HG03175 (cell line): Measurements from ENCODE around the gene TFDP2.
A peak's percentile ranks its signal among the peaks of the same experiment; 100 is the strongest.
"Not testable (repeated sequence)": the region's sequence is repeated elsewhere in the genome, so short reads cannot be mapped to it uniquely, and the experiment has no call there.

Source experiments
- ATAC-seq: cut with Tn5 transposase; IDR thresholded peaks from one replicate; pipeline ENCODE4 v1.9.1; 2021; ENCODE audit warnings: mild to moderate bottlenecking, moderate library complexity; ENCODE audit not compliant: unreplicated experiment

The TFDP2 gene

DNA sequence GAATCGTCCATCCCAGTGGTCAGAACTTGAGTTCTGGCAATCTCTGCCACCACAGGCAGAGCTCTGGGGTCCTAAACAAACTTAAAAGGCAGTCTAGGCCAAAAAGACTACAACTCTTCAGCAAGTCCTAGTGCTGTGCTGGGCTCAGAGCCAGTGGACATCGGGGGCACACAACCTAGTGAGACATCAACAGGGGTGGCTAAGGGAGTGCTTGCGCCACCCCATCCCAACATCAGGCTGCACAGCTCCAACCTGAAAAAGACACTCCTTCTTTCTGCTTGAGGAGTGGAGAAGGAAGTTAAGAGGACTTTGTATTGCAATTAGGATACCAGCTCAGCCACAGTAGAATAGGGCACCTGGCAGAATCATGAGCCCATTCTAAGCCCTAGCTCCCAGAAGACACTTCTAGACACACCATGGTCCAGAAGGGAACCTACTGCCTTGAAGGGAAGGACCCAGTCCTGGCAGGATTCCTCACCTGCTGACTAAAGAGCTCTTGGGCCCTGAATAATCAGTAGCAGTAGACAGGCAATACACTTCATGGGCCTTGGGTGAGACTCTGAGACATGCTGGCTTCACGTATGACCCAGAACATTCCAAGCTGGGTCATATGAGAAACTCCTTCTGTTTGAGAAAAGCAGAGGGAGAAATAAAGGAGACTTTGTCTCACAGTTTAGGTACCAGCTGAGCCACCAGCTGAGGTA lies 72.0 kb downstream of the TFDP2 start:
- ATAC-seq = no peak

GRCh38 chr3:142075656-142076055 lies 73.7 kb downstream of the TFDP2 start:
- not testable (repeated sequence) for ATAC-seq

- ATAC-seq = no peak
These were observed 76.5 kb downstream of the TFDP2 start for GRCh38 chr3:142072816-142073215.

- ATAC-seq = no peak
These were observed 83.4 kb downstream of the TFDP2 start for GRCh38 chr3:142065932-142066331.

- ATAC-seq = no peak
These were observed 84.0 kb downstream of the TFDP2 start for GRCh38 chr3:142065344-142065743.

DNA sequence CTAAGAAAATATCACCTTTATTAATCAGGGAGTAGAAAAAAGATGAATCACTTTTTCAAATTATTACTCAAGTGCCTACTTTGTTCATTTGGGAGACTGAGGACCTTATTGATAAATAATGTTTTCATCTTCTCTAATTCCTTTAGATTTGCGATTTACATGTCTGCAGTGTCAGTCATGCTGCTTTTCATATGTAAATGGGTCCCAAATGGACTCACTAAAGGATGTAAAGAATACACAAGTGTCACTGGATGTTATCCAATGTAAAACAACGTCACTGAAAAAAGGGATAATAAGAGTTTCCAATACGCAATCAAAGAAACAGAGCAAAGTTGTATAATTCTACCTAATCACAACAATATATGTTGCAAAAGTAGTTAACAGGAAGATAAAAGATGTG lies 84.9 kb downstream of the TFDP2 start:
- ATAC-seq = no peak

- ATAC-seq = no peak
These were observed 92.0 kb downstream of the TFDP2 start for GRCh38 chr3:142057331-142057725.

- ATAC-seq = no peak
These were observed 92.6 kb downstream of the TFDP2 start for GRCh38 chr3:142056656-142057330.

- ATAC-seq = no peak
These were observed 95.5 kb downstream of the TFDP2 start for GRCh38 chr3:142053835-142054234.

DNA sequence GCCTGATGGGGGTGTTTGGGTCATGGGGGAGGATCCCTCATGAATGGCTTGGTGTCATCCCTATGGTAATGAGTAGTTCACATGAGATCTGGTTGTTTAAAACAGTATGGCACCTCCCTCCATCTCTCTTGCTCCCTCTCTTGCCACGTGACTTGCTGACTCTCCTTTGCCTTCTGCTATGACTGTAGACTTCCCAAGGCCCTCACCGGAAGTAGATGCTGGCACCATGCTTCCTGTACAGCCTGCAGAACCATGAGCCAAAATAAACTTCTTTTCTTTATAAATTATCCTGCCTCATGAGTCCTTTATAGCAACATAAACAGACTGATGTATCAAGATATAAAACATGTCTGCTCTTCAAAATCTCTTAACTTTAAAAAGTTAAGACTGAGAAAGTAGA lies 96.1 kb downstream of the TFDP2 start:
- no peak for ATAC-seq

GRCh38 chr3:142051351-142051750 lies 98.0 kb downstream of the TFDP2 start:
- ATAC-seq = no peak

GRCh38 chr3:142047021-142047369 lies 102.3 kb downstream of the TFDP2 start:
- ATAC-seq = no peak

DNA sequence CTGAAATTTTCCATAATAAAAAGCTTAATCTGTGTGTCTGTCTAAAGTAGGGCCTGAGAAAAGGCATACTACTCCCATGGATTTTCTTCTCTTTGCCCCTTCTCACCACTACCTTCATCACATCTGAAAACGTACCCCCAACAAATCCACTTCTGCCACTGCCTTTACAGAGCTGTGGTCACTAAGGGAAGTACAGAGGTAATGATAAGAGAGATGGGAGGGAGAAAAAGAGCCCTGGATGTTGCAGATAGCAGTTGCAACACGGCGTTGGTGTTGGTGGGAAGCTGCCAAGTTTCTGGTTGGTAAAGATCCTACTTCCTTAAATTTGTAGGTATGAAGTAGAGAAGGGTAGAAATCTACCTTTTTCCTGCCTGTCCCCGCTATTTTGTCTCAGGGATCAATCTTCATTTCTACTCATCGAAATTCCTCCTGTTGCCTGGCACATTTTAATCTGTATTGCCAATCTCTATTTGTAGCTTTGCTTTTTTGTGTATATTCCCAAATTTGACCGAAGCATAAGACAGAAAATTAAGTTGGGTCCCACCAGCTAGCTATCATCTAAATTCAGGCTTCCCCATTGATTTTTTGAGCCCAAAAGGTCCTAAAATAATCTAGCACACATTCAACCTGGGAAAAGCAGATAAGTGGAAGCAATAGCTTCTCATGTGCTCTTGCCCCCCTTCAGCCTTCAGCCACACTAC lies 102.9 kb downstream of the TFDP2 start:
- ATAC-seq = no peak

DNA sequence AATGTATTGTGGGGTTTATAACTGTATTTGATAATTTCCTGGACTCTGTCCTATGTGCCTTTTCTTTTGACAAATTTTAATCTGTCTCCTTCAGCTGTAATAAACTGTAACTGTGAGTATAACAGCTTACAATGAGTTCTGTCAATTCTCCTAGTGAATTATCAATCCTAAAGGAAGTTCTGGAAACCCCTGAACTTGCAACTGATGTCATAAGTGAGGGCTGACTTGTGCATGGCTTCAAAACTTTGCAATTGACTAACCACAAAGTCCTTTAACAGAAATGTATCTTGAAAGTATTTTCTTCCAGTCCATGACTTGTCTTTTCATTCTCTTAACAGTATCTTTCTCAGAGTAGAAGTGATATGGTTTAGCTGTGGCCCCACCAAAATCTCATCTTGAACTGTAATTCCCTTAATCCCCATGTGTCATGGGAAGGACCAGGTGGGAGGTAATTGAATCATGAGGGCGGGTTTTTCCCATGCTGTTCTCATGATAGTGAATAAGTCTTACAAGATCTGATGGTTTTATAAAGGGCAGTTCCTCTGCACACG lies 108.3 kb downstream of the TFDP2 start:
- no peak for ATAC-seq

- ATAC-seq = no peak
These were observed 113.9 kb downstream of the TFDP2 start for GRCh38 chr3:142035308-142035922.

DNA sequence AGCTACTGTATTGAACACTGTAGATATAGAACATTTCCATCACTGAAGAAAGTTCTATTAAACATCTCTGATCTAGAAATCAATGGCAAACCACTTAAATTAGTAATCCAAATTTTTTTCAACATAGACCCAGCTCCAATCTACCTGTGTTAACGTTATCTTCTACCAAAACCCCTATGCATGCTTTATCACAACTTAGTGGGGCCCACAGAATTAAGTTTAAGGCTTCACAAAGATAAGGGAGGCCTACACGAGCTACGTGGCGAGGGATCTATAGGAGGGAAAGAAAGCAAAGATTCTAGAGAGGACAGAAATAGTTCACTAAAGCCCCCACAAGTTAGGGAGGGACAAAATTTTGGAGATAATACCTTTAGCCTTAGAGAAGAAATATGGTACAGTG lies 116.1 kb downstream of the TFDP2 start:
- ATAC-seq = no peak

DNA sequence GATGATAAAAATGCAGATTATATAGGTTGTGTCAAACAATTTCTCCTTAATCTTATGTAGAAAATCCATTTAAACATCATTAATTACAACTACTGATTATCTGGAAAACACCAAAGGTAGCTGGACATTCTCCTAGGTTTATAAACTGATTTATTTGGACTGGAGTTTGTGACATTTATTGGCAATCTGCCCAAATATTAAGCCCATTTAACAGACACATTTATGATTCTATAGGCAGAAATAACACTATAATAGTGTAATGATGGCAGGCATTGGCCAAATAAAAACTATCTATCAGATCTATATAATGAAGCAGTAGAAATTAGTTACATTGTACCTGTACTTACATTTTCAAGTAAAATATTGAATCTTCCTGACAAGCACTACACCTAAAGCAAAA lies 117.8 kb downstream of the TFDP2 start:
- no peak for ATAC-seq

- no peak for ATAC-seq
These were observed 119.6 kb downstream of the TFDP2 start for GRCh38 chr3:142029791-142030190.

GRCh38 chr3:142029052-142029642 lies 120.2 kb downstream of the TFDP2 start:
- ATAC-seq = no peak

DNA sequence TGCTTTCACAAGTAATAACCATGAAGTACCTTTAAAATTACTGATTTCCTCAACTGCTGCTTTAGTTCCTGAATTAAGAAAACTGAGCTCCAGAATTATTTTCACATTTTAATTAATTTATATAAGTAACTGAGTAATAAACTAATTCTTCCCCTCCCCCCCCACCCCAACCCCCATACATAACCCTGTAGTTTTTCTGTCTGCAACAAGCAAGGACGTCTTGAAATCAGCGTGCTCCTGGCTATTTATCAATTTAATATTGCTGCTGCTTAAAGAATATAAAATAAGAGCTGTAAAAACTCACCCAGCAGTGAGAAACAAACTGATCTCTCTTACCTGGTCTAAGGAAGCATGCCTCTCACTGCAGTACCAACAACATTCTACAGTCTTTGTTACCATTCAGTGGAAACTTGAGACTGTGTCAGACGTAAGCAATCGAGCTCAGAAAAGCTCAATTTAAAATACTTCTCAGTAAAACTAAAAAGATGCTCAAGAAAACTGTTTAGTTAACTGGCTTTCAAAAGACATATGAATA lies 121.0 kb downstream of the TFDP2 start:
- peak; percentile 83 for ATAC-seq

DNA sequence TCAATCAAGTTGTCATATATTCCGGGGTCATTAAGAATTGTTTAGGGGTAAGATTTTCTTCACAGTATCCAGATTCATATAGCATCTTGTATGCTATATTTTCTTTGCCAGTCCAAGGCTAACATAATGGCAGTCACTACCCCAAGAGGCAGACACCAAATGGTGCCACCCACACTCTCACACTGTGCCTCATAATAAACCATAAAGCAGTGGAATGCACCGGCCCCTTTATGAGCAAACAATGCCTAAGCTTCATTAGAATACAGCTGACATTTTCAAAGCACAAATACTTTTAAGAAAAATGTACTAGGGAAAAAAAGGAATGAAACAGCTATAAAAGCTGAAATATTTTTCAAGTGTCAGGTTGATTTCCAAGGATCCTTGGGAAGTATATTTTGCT lies 121.6 kb downstream of the TFDP2 start:
- ATAC-seq = peak; percentile 67
